ENCODE data around the gene POLR1G. TPM values are rescaled to one million over a fixed set of nuclear protein-coding genes. Genes with fewer than 3 reads are reported as not detected.

Gene POLR1G
- total and polyA plus RNA-seq, 9 of the 15 experiments (the other 6 are each of a cell fraction or from before 2014, with no cell fraction given) = 3.0 to 50.1 (median 27.4) TPM

- POLR2A ChIA-PET = no interaction called here
- Histone ChIP-seq H3K4me1 (replicated peaks in 1 of 2; ENCODE audit: control insufficient read depth in 2 of 2, insufficient read depth in 2 of 2, low read length in 2 of 2) (peaks cover 10 to 42% of the 10 kb centered on the region in 2 experiments), H3K27ac (ENCODE audit: extremely low read depth, low read depth, low read length) (no peak overlapping the region), H3K36me3 (ENCODE audit: control insufficient read depth, insufficient read depth, low read length) (peaks cover 41% of the 10 kb centered on the region; the same call in 2 of the 3 replicates), H2AFZ (ENCODE audit: low read depth, low read length) (no peak overlapping the region), H3K9me3 (replicated peaks; ENCODE audit: control insufficient read depth, insufficient read depth, low read depth, low read length) (no peaks in the 10 kb centered on the region), H4K20me1 (replicated peaks; ENCODE audit: control insufficient read depth, insufficient read depth, low read length) (no peaks in the 10 kb centered on the region), H3K27me3 (ENCODE audit: control insufficient read depth in 2 of 2, insufficient read depth in 2 of 2, low read length in 2 of 2) (no peaks in the 10 kb centered on the region), H3K4me3 (no peak overlapping the region), H3K4me2 (ENCODE audit: insufficient read depth, low read length) (no peak overlapping the region), H3K9me1 (ENCODE audit: control insufficient read depth, insufficient read depth, low read length) (no peaks in the 10 kb centered on the region), H3K9ac (ENCODE audit: insufficient read depth in 1 of 2, low read depth in 2 of 2, low read length in 2 of 2) (peak overlapping the region in 1 of 2 experiments; percentile 74; a peak in 1 of 4 replicates), H3K79me2 (ENCODE audit: control insufficient read depth, insufficient read depth, low read length) (peaks cover 18% of the 10 kb centered on the region)
- intact Hi-C loops (cut with micrococcal nuclease) = no loop called here
- DNase-seq (ENCODE audit: extremely low read depth in 1 of 4, low spot score in 3 of 4) (no peak), FAIRE-seq (no peak), ATAC-seq (no peak)
- 92% methylated on average over 4 of the region's 4 CpGs for WGBS (ENCODE audit: insufficient coverage, low coverage, missing lambda C conversion rate)
- no TSS peak for BruUV-seq (replicated peaks)
- in situ Hi-C loops (cut with MboI) = no loop called here
- CTCF ChIA-PET (ENCODE audit: low intra/inter-chr PET ratio) = no interaction called here
- TF ChIP-seq ZBTB49 (CRISPR knock-in tag; IDR thresholded peaks at IDR 0.05; ENCODE audit: borderline replicate concordance) = no peak
- TF ChIP-seq E2F4 (CRISPR knock-in tag; IDR thresholded peaks at IDR 0.05; ENCODE audit: low read depth) = no peak
- TF ChIP-seq HMGXB4 (CRISPR knock-in tag; IDR thresholded peaks at IDR 0.05) = no peak
- no peak for TF ChIP-seq NCOA6 (IDR thresholded peaks at IDR 0.05)
- TF ChIP-seq TSHZ1 (CRISPR knock-in tag; IDR thresholded peaks at IDR 0.05) = no peak
- peak; percentile 97 for TF ChIP-seq BCOR (IDR thresholded peaks at IDR 0.05)
- no peak for TF ChIP-seq NBN (IDR thresholded peaks at IDR 0.05; ENCODE audit: low read depth)
- TF ChIP-seq BCL6 (CRISPR knock-in tag; IDR thresholded peaks at IDR 0.05) = no peak
- TF ChIP-seq CHD4 (IDR thresholded peaks at IDR 0.05; ENCODE audit: insufficient read depth, insufficient replicate concordance, low read depth, low read length, poor library complexity, severe bottlenecking) = peak; percentile 97
- TF ChIP-seq ZNF280A (IDR thresholded peaks at IDR 0.05; ENCODE audit: low read depth, partially characterized antibody) = no peak
Measured at GRCh38 chr19:45368127-45368526, 38.3 kb upstream of the POLR1G start.

Measured in K562 (cell line).